Suppressor macrophage treated with lipopolysaccharide for 1 hour (primary cell): ENCODE results near the gene RANBP1.

Experiments
- DNase-seq, 3 donors: peaks; one replicate each; pipeline ENCODE4 v3.0.0-alpha.2; 2020 to 2022

Gene RANBP1

GRCh38 chr22:20175597-20175900 lies 59.6 kb downstream of the RANBP1 start:
- no peak for DNase-seq

GRCh38 chr22:20176421-20177085 lies 60.6 kb downstream of the RANBP1 start:
- DNase-seq, result no peak
